GM18511 (cell line): Measurements from ENCODE around the gene PKHD1.

Experiments
- ATAC-seq: cut with Tn5 transposase; IDR thresholded peaks from one replicate; pipeline ENCODE4 v1.9.1; 2021; ENCODE audit warnings: mild to moderate bottlenecking, moderate library complexity; ENCODE audit not compliant: unreplicated experiment

The PKHD1 gene

GRCh38 chr6:52045481-52045880 lies 41.9 kb downstream of the PKHD1 start:
- ATAC-seq: no peak

GRCh38 chr6:52045033-52045432 lies 42.4 kb downstream of the PKHD1 start:
- ATAC-seq: no peak

- no peak for ATAC-seq
These were observed 45.1 kb downstream of the PKHD1 start for GRCh38 chr6:52042141-52042885.

GRCh38 chr6:52041134-52041533 lies 46.3 kb downstream of the PKHD1 start:
- ATAC-seq: no peak

- no peak for ATAC-seq
These were observed 59.7 kb downstream of the PKHD1 start for GRCh38 chr6:52027699-52028098.

DNA sequence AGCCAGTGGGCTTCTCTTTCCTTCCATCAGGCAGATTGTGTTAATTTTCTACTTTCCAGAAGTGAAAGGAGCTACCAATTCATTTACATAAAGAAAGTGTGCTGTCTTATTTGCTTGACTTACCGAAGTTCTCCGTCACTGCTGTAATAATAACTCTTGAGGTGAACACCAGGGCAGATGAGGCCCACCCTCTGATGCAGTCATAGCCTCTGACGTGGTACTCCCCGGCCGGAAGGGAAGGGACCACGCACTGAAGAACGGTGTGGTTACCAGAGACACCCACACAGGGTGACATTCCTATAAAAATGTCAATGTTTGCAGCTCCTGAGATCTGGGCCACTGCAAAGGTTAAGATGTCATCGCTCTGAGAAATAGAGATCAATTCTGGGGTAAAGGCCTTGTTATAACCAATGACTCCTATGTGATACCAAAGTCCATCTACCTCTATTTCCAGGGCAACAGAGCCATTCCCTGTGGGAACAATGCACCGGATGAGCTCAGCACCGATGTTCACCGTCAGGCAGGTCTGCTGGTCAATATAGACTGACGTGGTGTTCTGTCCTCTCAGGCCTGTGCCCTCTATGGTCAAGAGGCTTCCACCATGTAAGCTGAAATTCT lies 62.9 kb downstream of the PKHD1 start:
- ATAC-seq: no peak

GRCh38 chr6:52022675-52023074 lies 64.7 kb downstream of the PKHD1 start:
- ATAC-seq: no peak

GRCh38 chr6:52020945-52021570 lies 66.4 kb downstream of the PKHD1 start:
- ATAC-seq: peak; percentile 48

DNA sequence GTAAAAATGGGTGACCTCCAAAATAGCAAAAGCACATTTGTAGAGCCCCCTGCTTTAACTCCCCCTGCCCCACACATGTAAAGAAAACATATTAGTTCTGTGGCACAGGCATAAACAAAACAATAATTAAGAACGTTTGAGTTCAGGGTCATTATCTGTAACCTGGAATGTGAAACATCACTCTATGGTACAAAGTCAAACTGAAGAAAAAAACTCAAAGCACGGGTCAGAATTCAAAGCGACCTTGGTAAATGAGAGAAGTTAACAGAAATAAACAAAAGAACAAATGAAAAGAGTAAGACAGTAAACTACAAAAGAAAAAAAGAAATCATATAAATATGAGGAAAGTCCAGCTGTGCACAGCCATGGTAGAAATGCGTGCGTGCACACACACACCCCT lies 67.5 kb downstream of the PKHD1 start:
- no peak for ATAC-seq

DNA sequence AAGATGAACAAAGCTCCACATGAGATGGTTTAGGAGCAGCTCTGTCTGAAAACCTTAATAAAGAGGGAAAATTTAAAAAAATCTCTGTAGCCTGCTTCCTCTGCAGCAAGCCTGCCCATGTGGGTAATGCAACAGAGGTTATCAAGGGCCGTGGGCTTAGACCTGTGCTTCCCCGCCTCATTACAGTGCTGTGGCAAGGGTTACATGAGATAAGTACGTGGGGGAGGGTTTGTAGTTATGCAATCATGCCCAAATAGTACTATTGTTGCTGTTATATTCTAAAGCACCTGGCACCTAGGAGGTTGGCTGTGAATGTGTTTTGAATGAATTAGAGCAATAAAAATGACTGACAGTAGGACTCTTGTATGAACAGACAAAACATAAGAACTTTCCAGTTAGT lies 68.3 kb downstream of the PKHD1 start:
- ATAC-seq: no peak

DNA sequence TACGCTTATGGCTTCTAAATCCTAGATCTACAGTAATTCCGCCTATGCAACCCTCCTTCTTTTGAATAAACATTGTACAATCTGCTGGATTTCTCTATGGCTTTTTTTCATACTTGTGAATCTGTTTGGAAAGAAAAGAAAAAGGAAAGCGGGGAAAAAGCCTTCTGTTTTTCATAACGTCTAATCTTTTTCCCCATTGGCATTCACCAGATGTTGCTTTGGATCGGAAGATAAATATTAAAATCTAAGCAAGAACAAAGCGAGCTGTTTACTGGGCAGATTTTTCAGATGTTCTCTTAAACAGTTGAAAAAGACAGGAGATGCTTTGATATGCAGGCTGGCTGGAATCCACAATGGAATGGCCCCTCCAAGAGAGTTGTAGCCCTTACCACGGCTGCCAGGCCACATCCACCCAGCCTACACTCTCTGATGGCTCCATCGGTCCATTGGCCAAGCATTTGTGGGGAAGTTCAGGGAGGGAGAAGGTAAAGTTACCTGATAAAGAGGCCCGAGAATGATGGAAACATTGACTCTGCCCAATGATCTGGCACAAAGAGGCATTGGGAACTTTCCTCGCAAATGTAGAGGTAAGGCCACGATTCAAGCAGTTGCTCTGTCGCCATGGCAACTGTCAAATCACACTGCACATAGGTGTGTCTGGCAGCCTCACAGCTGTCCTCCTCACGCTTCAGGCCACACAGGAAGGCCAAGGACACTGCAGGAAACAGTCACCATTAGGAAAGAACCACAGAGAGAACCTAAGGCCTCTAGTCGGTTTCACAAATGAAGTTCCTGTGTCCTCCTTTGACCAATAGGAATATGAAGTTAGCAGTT lies 70.3 kb downstream of the PKHD1 start:
- no peak for ATAC-seq

DNA sequence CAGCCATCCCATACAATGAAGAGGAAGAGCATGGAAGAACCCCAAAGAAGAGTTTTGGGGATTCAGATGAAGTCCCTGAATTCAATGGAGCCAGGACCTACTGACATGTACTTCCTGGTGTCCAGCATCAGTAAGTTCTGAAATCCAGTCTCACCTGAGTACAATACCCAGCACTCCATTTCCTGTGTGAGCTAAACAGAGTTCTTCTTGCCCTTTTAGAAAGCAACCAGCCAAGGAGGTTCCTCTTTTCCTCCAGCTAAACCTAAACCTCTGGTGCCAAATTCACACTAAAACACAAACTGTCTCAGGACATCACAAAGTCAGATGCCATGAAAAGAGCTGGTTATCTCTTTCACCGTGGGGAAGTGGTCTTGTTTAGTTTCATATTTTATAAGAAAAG lies 71.5 kb downstream of the PKHD1 start:
- ATAC-seq: peak; percentile 58

GRCh38 chr6:52014391-52014790 lies 73.0 kb downstream of the PKHD1 start:
- no peak for ATAC-seq

DNA sequence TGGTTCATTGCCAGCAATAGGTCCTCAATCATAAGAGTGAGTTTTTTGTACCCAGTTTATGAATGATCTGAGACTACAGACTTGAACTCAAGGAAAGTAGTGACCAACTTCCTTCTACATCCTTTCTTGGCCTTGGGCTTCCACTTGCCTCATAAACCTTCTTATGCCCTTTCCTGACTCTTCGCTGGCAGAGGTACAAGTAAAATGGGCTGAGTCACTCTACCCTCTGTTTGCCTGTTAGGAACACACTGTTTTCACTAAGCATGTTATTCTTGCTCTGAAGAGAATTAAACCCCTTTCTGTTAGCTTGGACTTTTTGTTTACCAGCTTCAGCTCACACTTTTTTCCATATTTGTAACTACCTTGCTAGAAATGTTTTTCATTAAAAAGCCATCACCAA lies 74.4 kb downstream of the PKHD1 start:
- ATAC-seq: no peak

- no peak for ATAC-seq
These were observed 74.8 kb downstream of the PKHD1 start for GRCh38 chr6:52012582-52012981.

DNA sequence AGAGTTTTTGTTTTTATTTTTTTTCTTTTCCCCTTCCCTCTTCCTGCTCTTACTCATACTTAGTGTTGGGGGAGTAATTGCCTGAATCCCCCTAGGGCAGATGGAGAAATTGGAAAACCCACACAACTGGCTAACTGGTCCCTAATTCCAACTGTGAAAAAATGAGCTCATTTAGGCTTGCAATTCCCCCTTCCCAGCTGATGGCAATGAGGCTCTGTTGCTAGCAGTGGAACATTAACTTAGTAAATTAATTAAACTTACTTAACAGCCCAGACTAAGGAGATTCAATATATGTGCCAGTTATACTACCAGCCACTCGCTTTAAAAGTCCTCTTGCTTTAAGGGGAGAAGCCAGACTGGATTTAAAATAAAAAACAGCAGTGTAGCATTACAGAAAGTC lies 76.6 kb downstream of the PKHD1 start:
- no peak for ATAC-seq

GRCh38 chr6:52010145-52010544 lies 77.3 kb downstream of the PKHD1 start:
- no peak for ATAC-seq

- no peak for ATAC-seq
These were observed 77.8 kb downstream of the PKHD1 start for GRCh38 chr6:52009466-52010140.

- ATAC-seq: no peak
These were observed 87.3 kb downstream of the PKHD1 start for GRCh38 chr6:52000064-52000463.

DNA sequence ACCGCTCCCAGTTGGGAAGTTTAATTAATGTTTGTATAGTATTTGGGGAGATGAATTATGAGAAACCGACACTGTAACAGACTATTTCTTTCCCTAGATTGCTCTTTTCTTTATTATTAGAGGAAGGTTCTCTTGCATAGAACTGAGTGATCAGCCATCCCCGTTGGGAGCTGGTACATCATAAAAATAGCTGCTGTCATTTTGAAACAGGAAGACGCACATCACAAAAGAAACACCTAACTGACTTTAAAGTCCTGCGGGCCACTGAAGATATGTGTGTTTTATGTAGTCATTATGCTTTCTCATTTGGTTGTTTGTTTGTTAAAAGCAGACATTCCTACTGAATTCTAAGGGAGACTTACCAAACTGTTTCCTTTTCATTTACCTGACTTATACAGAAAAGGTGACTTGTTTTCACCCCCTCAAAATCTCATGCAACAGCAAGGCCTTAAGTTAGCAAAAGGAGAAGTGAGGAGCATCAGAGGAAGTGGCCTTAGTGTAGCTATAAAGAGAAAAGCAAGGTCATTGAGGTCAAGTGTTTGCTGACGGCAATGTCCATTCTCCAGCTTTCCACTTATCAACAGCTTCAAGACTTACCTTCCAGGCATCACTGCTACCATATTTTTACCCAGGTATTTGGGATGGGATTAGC lies 91.0 kb downstream of the PKHD1 start:
- ATAC-seq: peak; percentile 96
